Mucosa of descending colon (tissue), 3 donors: ENCODE measurements around the gene PDE8A. TPM values are rescaled to one million over a fixed set of nuclear protein-coding genes. Genes with fewer than 3 reads are reported as not detected.

Source experiments
- ATAC-seq: fragments of 200-7000 bp; cut with Tn5 transposase; one replicate; pipeline ENCODE4 v1.9.1; 2020; ENCODE audit warnings: mild to moderate bottlenecking, moderate library complexity
- DNase-seq, 3 donors: peaks; one replicate each; pipeline ENCODE4 v3.0.0-alpha.2; 2020
- H3K36me3 ChIP-seq: fragments of 200-600 bp; one replicate; pipeline ENCODE4 v1.8.0; 2021; ENCODE audit warnings: low read depth, mild to moderate bottlenecking
- H3K4me1 ChIP-seq: fragments of 200-600 bp; one replicate; pipeline ENCODE4 v1.8.0; 2021; ENCODE audit warnings: low read depth, mild to moderate bottlenecking
- H3K4me3 ChIP-seq: fragments of 200-600 bp; one replicate; pipeline ENCODE4 v1.8.0; 2021; ENCODE audit warnings: mild to moderate bottlenecking
- H3K9me3 ChIP-seq: fragments of 200-600 bp; one replicate; pipeline ENCODE4 v1.8.0; 2021; ENCODE audit warnings: mild to moderate bottlenecking
- CTCF ChIP-seq: fragments of 200-600 bp; IDR thresholded peaks from one replicate; pipeline ENCODE4 v1.8.0; 2022; ENCODE audit warnings: antibody characterized with exemption, mild to moderate bottlenecking
- intact Hi-C, 2 donors: fragments of 100-400 bp; cut with DNase I in 1 of 2; cut with micrococcal nuclease in 1 of 2; formaldehyde crosslinking; loops; one replicate each; pipeline versions ENCODE4 v1.11.0 to v1.11.1; 2022; cut with DNase I, micrococcal nuclease
- total RNA-seq, 3 donors: library from RNA; stranded (reverse); fragmentation: NEBNext Ultra II Directional in 2 of 3; extraction: Animal tissue kit (Norgen Biotek cat#: 25700) in 2 of 3; gene quantifications; one replicate each; pipeline versions ENCODE4 v1.2.1 to v1.2.4, GENCODE V29; 2021 to 2023
- donor health status: DM: no; HTN: no; CAD: no; lungs with moderate emphysema.
- donor health status: DM: no; HTN: no; CAD: no.
- donor health status: DM: no; HTN: yes; CAD: no.

PDE8A gene
- total RNA-seq, 3 donors from 2014 or later: 79.7 to 117 (median 98.3) TPM

- intact Hi-C loops: loop anchor here in 1 of 2 donors (10.0 kb wide), 1 partner anchor 187 kb away; no protein-coding TSS in a partner anchor
- Histone ChIP-seq H3K4me3 (no peak overlapping the region), H3K4me1 (no peaks in the 10 kb centered on the region), H3K9me3 (no peaks in the 10 kb centered on the region), H3K36me3 (peaks cover 14% of the 10 kb centered on the region)
- DNase-seq: no peak
- no peak for TF ChIP-seq CTCF
- ATAC-seq: no peak
Measured at GRCh38 chr15:85141726-85142125, 160.1 kb downstream of the PDE8A start.

- H3K4me3 ChIP-seq: no peak overlapping the region
- no peaks in the 10 kb centered on the region for H3K4me1 ChIP-seq
- no peak for ATAC-seq
- intact Hi-C loops: loop anchor here in 1 of 2 donors (10.0 kb wide), 1 partner anchor 188 kb away; no protein-coding TSS in a partner anchor
- H3K36me3 ChIP-seq: peaks cover 14% of the 10 kb centered on the region
- TF ChIP-seq CTCF: no peak
- no peak for DNase-seq
- H3K9me3 ChIP-seq: no peaks in the 10 kb centered on the region
Measured at GRCh38 chr15:85142312-85142711, 160.7 kb downstream of the PDE8A start.

DNA sequence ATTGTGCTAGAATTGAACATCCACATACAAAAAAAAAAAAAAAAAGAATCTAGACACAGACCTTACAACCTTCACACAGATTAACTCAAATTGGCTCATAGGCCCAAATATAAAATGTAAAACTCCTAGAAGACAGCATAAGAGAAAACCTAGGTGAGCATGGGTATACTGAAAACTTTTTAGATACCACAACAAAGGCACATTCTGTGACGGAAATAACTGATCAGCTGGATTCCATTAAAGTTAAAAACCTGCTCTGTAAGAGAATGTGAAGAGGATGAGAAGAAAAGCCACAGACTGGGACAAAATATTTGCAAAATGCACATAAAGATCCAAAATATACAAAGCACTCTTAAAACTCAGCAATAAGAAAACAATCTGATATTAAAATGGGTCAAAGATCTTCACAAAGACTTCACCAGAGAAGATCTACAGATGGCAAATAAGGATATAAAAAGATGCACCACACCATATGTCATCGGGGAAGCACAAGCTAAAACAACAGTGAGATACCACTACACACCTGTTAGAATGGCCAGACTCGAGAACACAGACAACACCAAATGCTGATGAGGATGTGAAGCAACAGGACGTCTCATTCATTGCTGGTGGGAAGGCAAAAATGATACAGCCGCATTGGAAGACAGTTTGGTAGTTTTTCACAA lies 167.9 kb downstream of the PDE8A start:
- H3K9me3 ChIP-seq: no peaks in the 10 kb centered on the region
- intact Hi-C loops: loop anchor here in 1 of 2 donors (10.0 kb wide), 1 partner anchor 195 kb away; no protein-coding TSS in a partner anchor
- H3K4me3 ChIP-seq: no peak overlapping the region
- TF ChIP-seq CTCF: no peak
- H3K36me3 ChIP-seq: no peaks in the 10 kb centered on the region
- H3K4me1 ChIP-seq: no peaks in the 10 kb centered on the region
- ATAC-seq: no peak
- no peak for DNase-seq

- DNase-seq (no peak), ATAC-seq (no peak)
- H3K9me3 ChIP-seq: no peaks in the 10 kb centered on the region
- TF ChIP-seq CTCF: no peak
- intact Hi-C loops: no loop called here
- H3K36me3 ChIP-seq: no peaks in the 10 kb centered on the region
- no peaks in the 10 kb centered on the region for H3K4me1 ChIP-seq
- H3K4me3 ChIP-seq: no peak overlapping the region
Measured at GRCh38 chr15:85150130-85150480, 168.4 kb downstream of the PDE8A start.

- no peaks in the 10 kb centered on the region for H3K4me1 ChIP-seq
- intact Hi-C loops: no loop called here
- no peak for TF ChIP-seq CTCF
- no peaks in the 10 kb centered on the region for H3K36me3 ChIP-seq
- no peak overlapping the region for H3K4me3 ChIP-seq
- ATAC-seq: no peak
- no peaks in the 10 kb centered on the region for H3K9me3 ChIP-seq
- no peak for DNase-seq
Measured at GRCh38 chr15:85151145-85151544, 169.5 kb downstream of the PDE8A start.

DNA sequence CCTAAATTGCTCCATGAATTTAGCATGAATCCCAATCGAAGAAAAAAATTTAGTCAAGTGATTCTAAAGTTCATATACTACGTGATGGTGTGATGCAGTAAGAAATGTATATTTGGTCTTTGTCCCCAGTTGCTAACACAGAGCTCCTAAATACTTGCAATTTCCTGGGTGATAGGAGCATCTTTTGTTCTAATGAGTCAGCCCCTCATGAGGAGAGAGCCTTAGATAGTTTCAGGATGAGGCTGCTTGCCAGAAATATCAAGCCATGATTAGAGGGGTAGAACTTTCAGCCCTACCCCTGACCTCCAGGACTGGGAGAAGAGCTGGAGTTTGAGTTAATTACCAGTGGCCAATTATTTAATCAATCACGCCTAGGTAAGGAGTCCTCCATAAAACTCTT lies 170.2 kb downstream of the PDE8A start:
- intact Hi-C loops: no loop called here
- DNase-seq (no peak), ATAC-seq (no peak)
- no peak for TF ChIP-seq CTCF
- no peaks in the 10 kb centered on the region for H3K4me1 ChIP-seq
- no peaks in the 10 kb centered on the region for H3K9me3 ChIP-seq
- no peak overlapping the region for H3K4me3 ChIP-seq
- no peaks in the 10 kb centered on the region for H3K36me3 ChIP-seq
